ENCODE measurements around the gene NCAPG. TPM values are rescaled to one million over a fixed set of nuclear protein-coding genes. Genes with fewer than 3 reads are reported as not detected.

The NCAPG gene
- total and polyA plus RNA-seq, 9 of the 15 experiments (the other 6 are each of a cell fraction or from before 2014, with no cell fraction given), result 25.6 to 102 (median 65.3) TPM

GRCh38 chr4:17805580-17806155, 5.1 kb upstream of the NCAPG start (continued):
- no peak for TF ChIP-seq PBX2 (CRISPR knock-in tag; IDR thresholded peaks at IDR 0.05; ENCODE audit: low read depth)
- no peak for TF ChIP-seq PBX2 (tag; conservative IDR thresholded peaks at IDR 0.05; ENCODE audit: low read depth)
- no peak for TF ChIP-seq RBM22 (IDR thresholded peaks at IDR 0.05; ENCODE audit: low read depth, low read length, poor library complexity, severe bottlenecking)
- TF ChIP-seq HNRNPH1 (optimal IDR thresholded peaks at IDR 0.05; ENCODE audit: low read depth, low read length), result no peak
- no peak for TF ChIP-seq ZNF589 (CRISPR knock-in tag; IDR thresholded peaks at IDR 0.05; ENCODE audit: low read depth)
- no peak for TF ChIP-seq SMARCE1 (IDR thresholded peaks at IDR 0.05)
- no peak for TF ChIP-seq TGIF2 (CRISPR knock-in tag; IDR thresholded peaks at IDR 0.05)
- TF ChIP-seq NR2F6 (CRISPR knock-in tag; IDR thresholded peaks at IDR 0.05), result no peak
- no peak for TF ChIP-seq ZNF23 (CRISPR knock-in tag; IDR thresholded peaks at IDR 0.05)

All from K562 (cell line).